HG03575 (cell line): ENCODE data around the gene CETP.
"Not testable (repeated sequence)": the region's sequence is repeated elsewhere in the genome, so short reads cannot be mapped to it uniquely, and the experiment has no call there.

Experiments used
- ATAC-seq: cut with Tn5 transposase; IDR thresholded peaks from one replicate; pipeline ENCODE4 v1.9.1; 2021; ENCODE audit not compliant: unreplicated experiment, insufficient number of reproducible peaks, low FRiP score; ENCODE audit errors: extremely low read depth

Gene CETP

GRCh38 chr16:56933828-56934598 lies 27.7 kb upstream of the CETP start:
- no peak for ATAC-seq

- not testable (repeated sequence) for ATAC-seq
Observed at GRCh38 chr16:56934599-56935145, 27.1 kb upstream of the CETP start.

DNA sequence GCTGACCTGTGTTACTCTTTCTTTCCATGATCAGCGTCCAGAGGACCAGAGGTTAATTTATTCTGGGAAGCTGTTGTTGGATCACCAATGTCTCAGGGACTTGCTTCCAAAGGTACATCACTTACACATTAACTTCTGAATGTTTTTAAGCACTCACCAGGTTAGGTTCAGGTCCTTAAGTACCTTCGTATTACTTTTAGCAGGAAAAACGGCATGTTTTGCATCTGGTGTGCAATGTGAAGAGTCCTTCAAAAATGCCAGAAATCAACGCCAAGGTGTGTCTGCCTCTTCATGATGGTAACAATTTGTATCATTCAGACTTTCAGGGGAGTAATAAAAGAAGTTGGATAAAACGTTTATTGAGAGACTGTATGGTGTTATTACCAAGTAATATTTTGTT lies 26.5 kb upstream of the CETP start:
- ATAC-seq: no peak

DNA sequence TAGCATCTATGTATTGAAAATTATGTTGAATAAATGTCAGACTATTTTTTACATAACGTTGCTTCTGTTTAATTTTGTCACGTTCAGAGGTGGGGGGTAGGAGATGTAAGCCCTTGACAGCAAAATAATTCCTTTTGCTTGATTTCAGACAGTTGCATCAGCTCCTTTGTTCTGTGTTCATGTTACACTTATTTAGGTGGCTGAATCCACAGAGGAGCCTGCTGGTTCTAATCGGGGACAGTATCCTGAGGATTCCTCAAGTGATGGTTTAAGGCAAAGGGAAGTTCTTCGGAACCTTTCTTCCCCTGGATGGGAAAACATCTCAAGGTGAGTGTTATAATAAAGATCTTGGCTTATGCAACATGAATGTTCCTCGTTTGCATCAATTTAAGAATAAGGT lies 25.3 kb upstream of the CETP start:
- ATAC-seq: no peak

- no peak for ATAC-seq
Observed at GRCh38 chr16:56936950-56937349, 24.8 kb upstream of the CETP start.

DNA sequence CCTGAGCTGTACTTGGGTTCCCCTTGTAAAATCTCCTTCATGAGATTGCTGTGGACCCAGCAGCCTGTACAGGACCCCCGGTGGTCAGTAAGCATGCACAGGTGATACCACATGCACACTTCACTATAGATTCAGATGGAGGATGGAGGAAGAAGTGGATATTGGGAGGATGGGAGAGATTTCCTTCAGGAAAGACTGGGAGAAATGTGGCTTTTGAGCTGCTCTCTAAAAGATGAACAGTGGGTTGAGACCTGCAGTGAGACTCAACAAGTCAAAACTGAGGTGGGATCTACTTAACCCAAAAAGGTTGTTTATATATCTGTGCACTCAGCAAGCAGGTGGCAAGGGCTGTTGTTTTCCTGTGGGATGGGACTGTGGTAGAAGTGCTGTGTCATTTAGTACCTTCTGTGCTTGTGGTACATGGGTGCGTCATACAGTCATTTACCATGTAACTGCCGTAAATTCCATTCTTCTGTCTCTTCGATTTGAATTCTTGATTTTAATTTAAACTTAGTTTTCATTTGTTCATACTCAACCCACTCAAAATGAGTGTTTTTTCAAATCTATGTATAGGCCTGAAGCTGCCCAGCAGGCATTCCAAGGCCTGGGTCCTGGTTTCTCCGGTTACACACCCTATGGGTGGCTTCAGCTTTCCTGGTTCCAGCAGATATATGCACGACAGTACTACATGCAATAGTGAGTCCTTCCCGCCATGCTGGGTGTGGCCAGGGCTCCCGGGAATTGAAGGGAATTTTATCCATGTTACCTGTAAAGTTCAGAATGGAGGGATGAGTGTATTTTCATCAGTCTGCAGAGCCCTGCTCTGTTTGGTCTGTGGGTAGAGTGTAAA lies 22.9 kb upstream of the CETP start:
- ATAC-seq: no peak

DNA sequence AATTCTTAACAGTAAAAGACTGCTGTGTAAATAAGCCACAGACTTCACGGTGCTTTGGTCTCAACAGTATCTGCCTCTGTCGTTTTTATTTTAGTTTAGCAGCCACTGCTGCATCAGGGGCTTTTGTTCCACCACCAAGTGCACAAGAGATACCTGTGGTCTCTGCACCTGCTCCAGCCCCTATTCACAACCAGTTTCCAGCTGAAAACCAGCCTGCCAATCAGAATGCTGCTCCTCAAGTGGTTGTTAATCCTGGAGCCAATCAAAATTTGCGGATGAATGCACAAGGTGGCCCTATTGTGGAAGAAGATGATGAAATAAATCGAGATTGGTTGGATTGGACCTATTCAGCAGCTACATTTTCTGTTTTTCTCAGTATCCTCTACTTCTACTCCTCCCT lies 21.9 kb upstream of the CETP start:
- ATAC-seq: no peak

- ATAC-seq: no peak
Observed at GRCh38 chr16:56941092-56941491, 20.7 kb upstream of the CETP start.

- ATAC-seq: no peak
Observed at GRCh38 chr16:56941856-56942331, 19.9 kb upstream of the CETP start.

DNA sequence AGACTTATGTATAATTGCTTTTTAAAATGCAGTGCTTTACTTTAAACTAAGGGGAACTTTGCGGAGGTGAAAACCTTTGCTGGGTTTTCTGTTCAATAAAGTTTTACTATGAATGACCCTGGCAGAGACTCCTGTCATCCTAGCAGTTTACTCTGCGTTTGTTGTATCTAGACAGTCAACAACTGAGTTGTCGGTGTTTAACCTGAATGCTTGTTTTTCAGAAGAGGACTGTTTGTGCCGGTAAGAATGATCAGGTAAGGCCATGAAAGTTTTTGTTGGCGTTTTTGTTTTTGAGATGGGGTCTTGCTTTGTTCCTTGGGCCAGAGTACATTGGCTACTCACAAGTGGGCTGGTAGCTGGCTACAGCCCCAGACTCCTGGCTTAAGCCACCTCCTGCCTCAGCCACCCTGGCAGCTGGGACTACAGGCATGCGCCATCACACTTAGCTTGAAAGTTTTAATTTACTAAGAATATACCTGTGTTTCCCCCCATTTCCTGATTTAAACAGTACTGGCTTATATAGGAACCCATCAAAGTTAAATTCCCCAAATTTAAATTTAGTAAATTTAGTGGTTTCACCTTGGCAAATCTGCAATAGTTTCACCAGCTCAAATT lies 17.9 kb upstream of the CETP start:
- ATAC-seq: no peak

GRCh38 chr16:56944954-56945839 lies 16.6 kb upstream of the CETP start:
- no peak for ATAC-seq

GRCh38 chr16:56945847-56946527 lies 15.8 kb upstream of the CETP start:
- ATAC-seq: no peak

DNA sequence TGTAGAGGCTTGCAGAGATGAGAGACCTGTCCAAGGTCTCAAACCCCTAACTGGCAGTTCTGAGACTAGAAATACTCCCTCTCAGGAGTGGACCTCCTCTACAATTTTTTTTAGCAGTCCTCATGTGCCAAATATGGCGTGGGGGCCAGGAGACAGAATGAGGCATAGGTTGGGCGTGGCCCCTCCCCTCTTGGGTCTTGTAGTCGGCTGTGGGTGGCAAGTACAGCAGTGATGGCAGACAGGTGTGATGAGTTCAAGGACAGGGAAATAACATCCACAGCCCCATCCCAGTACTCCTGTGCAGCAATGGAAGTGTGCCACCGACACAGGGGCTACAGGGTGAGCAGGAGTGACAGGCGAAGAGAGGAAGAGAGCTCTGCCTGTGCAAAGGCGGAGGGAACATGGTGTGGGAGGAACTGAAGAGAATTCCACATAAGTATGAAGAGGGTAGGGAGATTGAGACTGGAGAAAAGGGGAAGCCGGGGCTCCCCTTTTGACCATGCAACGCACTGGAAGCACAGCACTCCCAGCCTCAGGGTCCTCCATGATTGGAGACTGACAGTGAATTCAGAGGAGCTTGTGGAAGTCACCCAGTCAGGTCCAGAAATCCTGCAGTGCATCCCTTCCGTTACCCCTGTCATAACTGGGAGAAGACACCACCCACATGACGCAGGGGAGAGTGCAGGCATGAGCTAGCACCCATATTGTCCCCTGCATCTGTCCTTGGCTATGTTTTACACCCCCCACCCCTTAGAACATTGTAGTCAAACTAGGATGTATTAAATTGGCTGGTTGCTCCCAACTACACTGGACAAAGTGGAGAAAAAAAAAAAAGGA lies 14.8 kb upstream of the CETP start:
- no peak for ATAC-seq

DNA sequence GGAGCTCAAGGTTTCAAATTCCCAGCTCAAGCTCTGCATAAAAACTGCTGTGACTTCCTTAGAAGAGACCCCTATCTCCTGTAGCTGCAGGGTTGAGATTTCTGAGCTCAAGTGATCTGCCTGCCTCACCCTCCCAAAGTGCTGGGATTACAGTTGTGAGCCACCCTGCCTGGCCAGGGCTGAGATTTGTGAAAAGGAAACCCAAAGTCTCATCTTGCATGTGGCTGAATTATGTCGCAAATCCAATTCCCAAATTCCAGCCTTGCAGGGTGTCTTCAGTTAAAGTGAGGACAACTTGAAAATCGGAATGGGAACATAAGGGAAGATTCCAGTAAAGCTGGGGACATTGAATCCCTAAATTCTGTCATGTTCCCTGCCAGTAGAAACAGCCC lies 14.2 kb upstream of the CETP start:
- ATAC-seq: no peak

- no peak for ATAC-seq
Observed at GRCh38 chr16:56948234-56948633, 13.5 kb upstream of the CETP start.

GRCh38 chr16:56950051-56950450 lies 11.7 kb upstream of the CETP start:
- no peak for ATAC-seq

GRCh38 chr16:56950455-56950854 lies 11.3 kb upstream of the CETP start:
- no peak for ATAC-seq
